ENCODE measurements around the gene CAPZA2. TPM values are rescaled to one million over a fixed set of nuclear protein-coding genes. Genes with fewer than 3 reads are reported as not detected.

The CAPZA2 gene
- polyA plus RNA-seq, 2 of the 4 experiments (the other 2 are of a cell fraction): 151 to 213 TPM

GRCh38 chr7:116912269-116912909, 50.0 kb downstream of the CAPZA2 start (continued):
- TF ChIP-seq CTCF (IDR thresholded peaks at IDR 0.05): no peak
- no peak for TF ChIP-seq JUNB (IDR thresholded peaks at IDR 0.05)
- no peak for TF ChIP-seq EHF (CRISPR knock-in tag; IDR thresholded peaks at IDR 0.05)
- TF ChIP-seq PBX3 (IDR thresholded peaks at IDR 0.05): no peak

- H3K4me1 ChIP-seq: no peaks in the 10 kb centered on the region
- H3K27ac ChIP-seq: no peak overlapping the region
- 94% methylated on average over 3 of the region's 3 CpGs for WGBS (ENCODE audit: missing lambda C conversion rate)
- no peak for FAIRE-seq
- ChIA-PET CTCF (no interaction called here), POLR2A (no interaction called here)
- H3K4me2 ChIP-seq: no peak overlapping the region
- DNase-seq (ENCODE audit: low read depth in 1 of 2, low spot score in 1 of 2): no peak
- H3K4me3 ChIP-seq: no peak overlapping the region
- no peak for ATAC-seq
- no peak for TF ChIP-seq EHMT2 (IDR thresholded peaks at IDR 0.05; ENCODE audit: low read depth)
- TF ChIP-seq EHF (CRISPR knock-in tag; IDR thresholded peaks at IDR 0.05): no peak
- no peak for TF ChIP-seq REST (IDR thresholded peaks at IDR 0.05)
- TF ChIP-seq TFCP2L1 (CRISPR knock-in tag; IDR thresholded peaks at IDR 0.05): no peak
- no peak for TF ChIP-seq NPAS2 (CRISPR knock-in tag; IDR thresholded peaks at IDR 0.05; ENCODE audit: borderline replicate concordance)
- no peak for TF ChIP-seq FOSB (CRISPR knock-in tag; IDR thresholded peaks at IDR 0.05)
- no peaks in the 10 kb centered on the region for H3K9me3 ChIP-seq
Measured at GRCh38 chr7:116918704-116919103, 56.3 kb downstream of the CAPZA2 start.

- no peaks in the 10 kb centered on the region for H3K4me1 ChIP-seq
- POLR2A ChIA-PET: no interaction called here
- no peak for DNase-seq (ENCODE audit: low read depth in 1 of 2, low spot score in 1 of 2)
- H3K4me2 ChIP-seq: no peak overlapping the region
- no peak overlapping the region for H3K4me3 ChIP-seq
- H3K9me3 ChIP-seq: no peaks in the 10 kb centered on the region
- ATAC-seq: no peak
- no peak overlapping the region for H3K27ac ChIP-seq
- no peak for TF ChIP-seq HOXB5 (CRISPR knock-in tag; IDR thresholded peaks at IDR 0.05)
- TF ChIP-seq EHMT2 (IDR thresholded peaks at IDR 0.05; ENCODE audit: low read depth): no peak
- TF ChIP-seq HMGXB4 (CRISPR knock-in tag; IDR thresholded peaks at IDR 0.05; ENCODE audit: borderline replicate concordance): no peak
- TF ChIP-seq GATA3 (IDR thresholded peaks at IDR 0.05; ENCODE audit: borderline replicate concordance): no peak
- TF ChIP-seq EP300 (IDR thresholded peaks at IDR 0.05): no peak
- no peak for TF ChIP-seq RCOR1 (IDR thresholded peaks at IDR 0.05; ENCODE audit: low read depth, low read length)
- TF ChIP-seq REST (IDR thresholded peaks at IDR 0.05): no peak
- no peak for TF ChIP-seq NR3C1 (IDR thresholded peaks at IDR 0.05)
- no peak for TF ChIP-seq ZNF302 (CRISPR knock-in tag; IDR thresholded peaks at IDR 0.05)
- TF ChIP-seq ZFP36 (IDR thresholded peaks at IDR 0.05; ENCODE audit: borderline replicate concordance, partially characterized antibody): no peak
- no peak for TF ChIP-seq MAX (IDR thresholded peaks at IDR 0.05)
- no peak for TF ChIP-seq ZSCAN20 (CRISPR knock-in tag; IDR thresholded peaks at IDR 0.05)
- TF ChIP-seq FOSL2 (IDR thresholded peaks at IDR 0.05): no peak
- TF ChIP-seq FOSL2 (CRISPR knock-in tag; IDR thresholded peaks at IDR 0.05): no peak
- CTCF ChIA-PET: interaction anchor here (1.1 to 2.2 kb wide), 3 partner anchors 9 to 91 kb away, joined by 4 to 18 read pairs (median 5); no protein-coding TSS in a partner anchor
- no peak for FAIRE-seq
Measured at GRCh38 chr7:116920359-116920758, 58.0 kb downstream of the CAPZA2 start.

All from A549 (cell line).